ENCODE results near the gene CALB2.

DNA sequence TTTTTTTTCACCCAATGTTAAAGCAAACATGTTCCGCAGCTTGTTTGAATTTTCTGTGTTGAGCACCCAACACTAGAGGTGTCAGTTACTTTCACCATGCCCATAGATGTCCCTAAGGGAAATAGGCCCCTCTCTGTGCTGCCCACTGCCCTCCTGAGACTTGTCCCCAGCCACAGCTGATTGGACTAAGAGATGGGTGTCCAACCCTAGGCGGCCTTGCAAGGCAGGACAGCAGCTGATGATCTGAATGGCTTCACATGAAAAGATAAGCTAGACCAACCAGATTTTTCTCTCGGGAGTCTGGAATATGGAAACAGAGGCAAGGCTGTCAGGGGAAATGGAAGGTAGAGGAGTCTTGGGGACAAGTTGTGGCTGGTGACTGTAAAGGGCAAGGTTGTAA, 6.1 kb upstream of the CALB2 start:
- TF ChIP-seq POLR2AphosphoS5 (IDR thresholded peaks at IDR 0.05; ENCODE audit: low read depth, low read length) (no peak), POLR2A (IDR thresholded peaks at IDR 0.05; ENCODE audit: low read depth, low read length) (no peak)

Data from GM12892 (cell line).